ENCODE results near the gene PRR15.

Gene PRR15

DNA sequence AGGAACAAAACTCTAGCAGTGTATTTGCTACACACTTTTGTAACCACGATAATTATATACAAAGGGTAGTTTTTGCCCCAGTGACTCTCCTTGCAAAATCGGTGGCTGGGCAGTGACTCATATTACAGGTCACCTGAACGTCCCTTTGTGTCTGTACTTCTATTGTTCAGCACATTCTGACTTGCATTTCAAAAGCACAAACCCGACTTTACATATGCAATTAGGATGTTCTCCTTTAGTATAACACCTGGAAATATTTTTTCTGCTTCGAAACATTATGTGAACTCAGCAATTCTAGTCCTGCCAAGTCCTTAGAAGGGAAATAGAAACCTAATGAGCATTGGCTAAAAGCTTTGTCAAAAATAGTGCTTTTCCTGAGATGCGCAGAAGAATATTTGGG lies 6.0 kb downstream of the PRR15 start:
- DNase-seq (ENCODE audit: low read depth) = no peak

- no peak for DNase-seq (ENCODE audit: low read depth)
These were observed 8.9 kb downstream of the PRR15 start for GRCh38 chr7:29572558-29572957.

DNA sequence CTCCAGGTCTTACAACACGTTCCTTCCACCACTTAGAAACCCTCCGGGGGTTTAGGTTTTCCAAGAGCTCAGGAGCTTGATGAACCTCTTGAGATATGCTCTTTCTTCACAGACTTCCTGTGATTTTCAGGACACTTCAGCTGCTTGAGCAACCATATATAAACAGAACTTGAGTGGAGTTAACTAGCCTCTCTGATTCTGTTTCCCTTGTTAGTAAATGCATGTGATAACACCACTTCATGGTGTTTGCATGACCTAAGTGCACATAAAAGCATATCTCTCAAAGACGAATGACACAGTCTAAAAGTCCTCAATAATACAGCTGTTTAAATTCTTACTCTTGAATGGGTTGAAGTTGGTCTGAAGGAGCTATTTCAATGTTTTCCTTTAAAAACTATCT lies 9.9 kb downstream of the PRR15 start:
- DNase-seq (ENCODE audit: low read depth) = no peak

- DNase-seq (ENCODE audit: low read depth) = no peak
These were observed 11.0 kb downstream of the PRR15 start for GRCh38 chr7:29574659-29575058.

DNA sequence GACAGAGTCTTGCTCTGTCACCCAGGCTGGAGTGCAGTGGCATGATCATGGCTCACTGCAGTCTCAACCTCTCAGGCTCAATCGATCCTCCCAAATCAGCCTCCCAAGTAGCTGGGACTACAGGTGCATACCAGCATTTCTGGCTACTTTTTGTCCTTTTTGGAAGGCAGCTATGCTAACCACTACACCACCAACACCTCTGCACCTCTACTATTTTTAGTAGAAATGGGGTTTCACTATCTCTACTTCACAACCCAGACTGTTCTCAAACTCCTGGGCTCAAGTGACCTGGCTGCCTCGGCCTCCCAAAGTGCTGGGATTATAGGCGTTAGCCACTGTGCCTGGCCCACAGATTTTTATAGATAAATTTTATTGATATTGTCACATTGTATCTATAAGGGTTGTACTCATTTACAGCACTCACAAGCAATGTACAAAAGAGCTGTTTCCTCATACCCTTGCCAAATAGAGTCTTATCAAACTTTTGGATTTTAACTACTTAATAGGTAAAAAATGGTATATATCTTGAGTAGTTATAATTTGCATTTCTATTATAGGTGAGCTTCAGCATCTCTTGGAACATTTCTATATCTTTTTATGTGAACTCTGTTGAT lies 23.7 kb downstream of the PRR15 start:
- no peak for DNase-seq (ENCODE audit: low read depth)

- no peak for DNase-seq (ENCODE audit: low read depth)
These were observed 24.6 kb downstream of the PRR15 start for GRCh38 chr7:29588212-29588611.

- peak; percentile 34 for DNase-seq (ENCODE audit: low read depth)
These were observed 25.5 kb downstream of the PRR15 start for GRCh38 chr7:29588900-29589696.

DNA sequence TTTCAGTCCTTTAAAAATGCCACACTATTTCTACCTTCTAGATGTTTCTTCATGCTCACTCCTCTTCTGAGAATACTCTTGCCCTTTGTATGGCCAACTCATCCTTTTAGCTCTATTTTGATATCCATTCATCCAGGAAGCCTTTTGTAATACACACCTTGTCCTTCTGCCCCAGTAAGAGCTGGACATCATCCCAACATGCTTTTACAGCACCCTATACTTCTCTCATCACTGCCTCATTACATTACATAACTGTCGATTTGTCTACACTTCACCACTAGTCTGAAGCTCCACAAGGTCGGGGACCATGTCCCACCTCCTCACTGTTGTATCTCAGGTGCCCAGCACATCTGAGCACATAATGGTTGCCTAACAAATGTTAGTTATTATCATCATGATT lies 29.2 kb downstream of the PRR15 start:
- DNase-seq (ENCODE audit: low read depth) = no peak

DNA sequence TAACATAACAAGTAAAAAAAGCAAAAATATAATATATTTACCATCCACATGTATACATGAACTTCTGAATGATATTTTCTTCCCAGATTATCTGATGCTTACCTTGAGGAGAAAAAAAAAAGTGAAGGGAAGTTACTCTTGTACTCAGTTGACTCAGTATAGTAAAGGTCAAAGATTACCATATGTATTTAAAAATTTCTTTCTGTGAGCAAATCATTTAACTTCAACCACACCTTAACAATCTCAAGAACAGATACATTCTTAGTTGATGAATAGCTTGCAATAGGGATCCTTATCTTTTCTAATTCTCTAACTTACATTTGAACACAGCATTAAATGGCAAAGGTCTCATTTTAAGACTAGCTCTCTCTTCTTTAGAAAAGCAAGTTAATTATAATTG lies 29.8 kb downstream of the PRR15 start:
- DNase-seq (ENCODE audit: low read depth) = no peak

DNA sequence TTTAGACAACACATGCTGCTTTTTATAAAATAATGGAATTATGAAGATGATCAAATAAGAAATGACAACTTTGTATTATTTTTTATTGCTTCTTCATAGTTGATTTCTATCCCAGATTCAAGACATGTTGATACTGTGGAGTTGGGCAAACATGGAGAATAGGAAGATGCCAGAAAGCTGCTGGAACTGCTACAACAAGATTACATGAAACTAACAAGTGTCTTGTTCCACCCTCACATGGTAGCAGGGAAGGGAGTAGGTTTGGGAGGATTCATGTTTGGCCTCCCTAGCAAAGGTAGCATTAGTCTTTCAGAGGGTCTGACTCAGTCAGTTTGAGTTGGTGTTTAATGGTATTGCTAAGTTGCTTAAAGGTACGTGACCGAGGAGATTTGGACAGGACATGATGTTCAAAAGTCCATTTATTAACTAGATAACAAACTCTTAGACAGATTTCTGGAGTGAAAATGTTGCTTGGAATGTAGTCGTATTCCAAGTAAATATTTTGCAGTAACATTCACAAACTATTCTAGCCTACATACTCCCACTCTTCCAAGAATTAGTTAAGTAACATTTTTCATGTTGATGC lies 33.1 kb downstream of the PRR15 start:
- DNase-seq (ENCODE audit: low read depth) = no peak

DNA sequence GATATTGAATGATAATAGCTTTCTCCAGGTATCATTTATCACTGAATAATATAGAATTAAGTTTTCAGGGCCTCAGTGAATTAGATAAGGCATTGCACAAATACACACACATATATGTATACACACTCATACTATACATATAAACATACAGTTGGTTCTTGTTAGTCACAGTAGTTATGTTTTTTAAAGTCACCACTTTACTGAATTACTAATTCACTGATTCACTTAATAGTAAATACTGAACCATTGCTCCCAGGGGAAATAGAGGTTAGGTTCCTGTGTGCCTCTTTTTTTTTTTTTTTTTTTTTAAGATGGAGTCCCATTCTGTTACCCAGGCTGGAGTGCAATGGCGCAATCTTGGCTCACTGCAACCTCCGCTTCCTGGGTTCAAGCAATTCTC lies 33.6 kb downstream of the PRR15 start:
- no peak for DNase-seq (ENCODE audit: low read depth)

DNA sequence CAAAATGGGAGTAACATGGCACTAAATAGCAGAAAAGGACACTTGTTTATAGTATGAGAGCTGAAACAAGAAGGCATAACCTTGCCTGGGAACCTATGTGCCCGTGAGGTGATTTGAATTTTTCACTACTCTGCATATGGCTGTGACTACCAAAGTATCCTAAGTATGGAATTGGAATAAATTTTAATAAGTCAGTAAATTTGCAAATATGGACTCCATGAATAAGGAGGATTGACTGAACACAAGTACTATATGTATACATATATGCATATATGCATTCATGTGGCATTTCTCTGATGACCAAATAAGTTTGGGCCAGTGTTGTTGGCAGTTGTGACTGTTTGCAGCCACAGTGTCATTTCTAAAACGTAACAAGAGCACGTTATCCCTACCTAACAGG lies 34.5 kb downstream of the PRR15 start:
- DNase-seq (ENCODE audit: low read depth) = no peak

- DNase-seq (ENCODE audit: low read depth) = no peak
These were observed 35.0 kb downstream of the PRR15 start for GRCh38 chr7:29598613-29599012.

DNA sequence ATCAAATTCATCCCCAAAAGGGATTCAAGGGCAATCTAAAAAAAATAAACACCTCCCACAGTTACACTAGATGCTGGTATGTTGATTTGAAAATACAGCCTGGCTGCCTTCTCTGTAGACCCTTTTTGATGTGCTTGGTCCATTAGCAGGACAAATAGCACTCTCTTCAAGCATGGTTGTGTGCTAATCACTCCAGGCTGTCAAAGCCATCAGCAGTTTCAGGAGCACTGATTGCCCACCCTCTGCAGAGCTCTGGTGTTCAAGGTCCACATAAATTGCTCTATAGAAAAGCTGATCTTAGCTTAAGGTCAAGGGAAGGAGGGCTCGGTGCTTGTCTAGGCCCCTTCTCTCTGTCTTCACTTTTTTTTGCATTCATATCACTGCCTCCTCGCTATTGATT lies 35.4 kb downstream of the PRR15 start:
- DNase-seq (ENCODE audit: low read depth) = no peak

- DNase-seq (ENCODE audit: low read depth) = no peak
These were observed 37.0 kb downstream of the PRR15 start for GRCh38 chr7:29600661-29601060.

- DNase-seq (ENCODE audit: low read depth) = no peak
These were observed 40.4 kb downstream of the PRR15 start for GRCh38 chr7:29604052-29604451.

DNA sequence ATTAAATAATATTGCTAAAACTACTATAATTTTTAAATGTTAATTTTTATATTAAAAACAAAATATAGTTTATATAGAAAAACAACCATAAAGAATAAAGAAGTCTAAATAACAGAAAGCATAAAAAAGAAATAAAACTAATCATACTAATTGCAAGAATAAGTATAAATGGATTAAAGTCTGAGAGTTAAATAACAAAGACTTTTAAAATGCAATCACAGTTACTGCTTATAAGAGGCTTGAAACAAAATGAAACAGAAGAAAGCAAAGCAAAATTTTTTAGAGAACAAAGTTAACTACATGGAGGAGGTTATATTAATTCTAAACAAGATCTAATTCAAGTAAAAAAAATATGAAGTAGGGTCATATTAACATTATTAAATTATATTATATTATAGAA lies 41.1 kb downstream of the PRR15 start:
- no peak for DNase-seq (ENCODE audit: low read depth)

DNA sequence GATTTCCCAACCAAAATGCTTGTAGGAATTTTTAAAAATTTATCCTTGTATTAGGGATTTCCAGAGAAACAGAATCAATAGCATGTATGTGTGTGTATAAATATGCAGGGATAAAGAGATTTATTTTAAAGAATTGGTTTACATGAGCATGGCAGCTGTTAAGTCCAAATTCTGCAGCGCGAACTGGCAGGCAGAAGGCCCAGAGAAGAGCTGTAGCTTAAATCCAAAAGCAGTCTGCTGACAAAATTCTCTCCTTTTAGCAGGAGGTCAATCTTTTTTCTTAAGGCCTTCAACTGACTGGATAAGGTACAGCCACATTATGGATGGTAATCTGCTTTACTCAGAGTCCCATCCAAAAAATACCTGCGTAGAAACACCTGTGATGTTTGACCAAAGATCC lies 42.0 kb downstream of the PRR15 start:
- DNase-seq (ENCODE audit: low read depth) = no peak

- DNase-seq (ENCODE audit: low read depth) = peak; percentile 74
These were observed 42.7 kb downstream of the PRR15 start for GRCh38 chr7:29606287-29606721.

DNA sequence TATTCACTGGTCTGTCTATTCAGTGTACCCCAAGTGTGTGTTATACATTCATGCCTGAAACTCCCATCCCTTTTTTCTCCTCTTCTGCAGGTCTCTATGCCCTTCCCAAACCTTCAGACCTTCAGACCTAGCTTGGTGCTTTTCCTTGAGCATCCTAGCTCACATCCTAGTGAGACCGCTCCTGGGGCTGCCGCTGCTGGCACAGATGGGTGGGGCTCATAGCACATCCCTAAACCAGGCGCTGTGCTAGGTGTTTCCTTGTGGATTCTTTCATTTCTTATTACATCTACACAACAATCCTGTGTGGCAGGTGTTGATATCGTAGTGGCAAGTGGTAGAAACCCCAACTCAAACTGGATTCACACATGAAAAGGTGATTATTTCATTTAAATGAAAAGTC lies 43.2 kb downstream of the PRR15 start:
- no peak for DNase-seq (ENCODE audit: low read depth)

DNA sequence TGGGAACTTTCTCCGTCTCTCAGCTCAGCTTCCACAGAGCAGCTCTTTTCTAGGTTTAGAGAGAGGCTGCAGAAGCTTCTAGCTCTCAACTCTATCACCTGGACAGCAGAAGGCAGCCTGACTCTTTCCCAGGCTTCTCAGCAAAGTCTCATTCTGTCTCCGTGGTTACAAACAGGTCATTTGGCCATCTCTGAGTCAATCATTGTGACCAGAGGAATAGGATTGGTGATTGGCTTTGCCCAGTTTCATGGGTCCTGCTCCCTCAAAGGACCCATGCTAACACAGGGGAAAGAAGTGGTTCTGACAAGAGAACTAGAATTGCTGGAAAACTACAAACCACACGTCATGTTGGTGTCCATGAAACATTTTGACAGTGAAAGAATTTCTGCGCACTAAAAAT lies 43.6 kb downstream of the PRR15 start:
- DNase-seq (ENCODE audit: low read depth) = no peak

- DNase-seq (ENCODE audit: low read depth) = no peak
These were observed 44.3 kb downstream of the PRR15 start for GRCh38 chr7:29607889-29608288.
